Transverse colon (tissue), 4 donors: ENCODE data around the gene HAX1. TPM values are rescaled to one million over a fixed set of nuclear protein-coding genes. Genes with fewer than 3 reads are reported as not detected.

Experiments used
- DNase-seq: peaks from one replicate; pipeline ENCODE4 v3.0.0-alpha.2; 2019
- H3K27ac ChIP-seq, 4 donors: fragments of 200-600 bp; sonication (generic); 2 replicates each; pipeline ENCODE4 v1.5.1; 2016 to 2018; ENCODE audit warnings: inconsistent platforms in 4 of 4
- H3K27me3 ChIP-seq: fragments of 200-600 bp; sonication (generic); 2 replicates; pipeline ENCODE4 v1.5.1; 2017; ENCODE audit warnings: inconsistent platforms
- H3K36me3 ChIP-seq, 4 donors: fragments of 200-600 bp; sonication (generic); 2 replicates each; pipeline ENCODE4 v1.5.1; 2017 to 2019; ENCODE audit warnings: inconsistent platforms in 4 of 4
- H3K4me1 ChIP-seq, 4 donors: fragments of 200-600 bp; sonication (generic); 2 replicates each; pipeline ENCODE4 v1.5.1; 2017 to 2020; ENCODE audit warnings: inconsistent platforms in 4 of 4
- H3K4me3 ChIP-seq, 4 donors: fragments of 200-600 bp; sonication (generic); 1 replicate in 1 of 4; 2 replicates in 3 of 4; pipeline versions ENCODE4 v1.5.1 to v1.6.1; 2017 to 2019; ENCODE audit warnings: inconsistent platforms in 4 of 4
- H3K9me3 ChIP-seq, 2 donors: fragments of 200-600 bp; sonication (generic); 2 replicates each; pipeline ENCODE4 v1.5.1; 2017 to 2019; ENCODE audit warnings: inconsistent platforms in 2 of 2
- CTCF ChIP-seq, 5 experiments: fragments of 200-600 bp in 3 of 5; fragments of 450-650 bp in 2 of 5; sonication (generic) in 3 of 5; IDR thresholded peaks; 1 replicate in 2 of 5; 2 replicates in 3 of 5; pipeline ENCODE4 v1.5.1; 2016 to 2017; ENCODE audit warnings: antibody characterized with exemption in 5 of 5, inconsistent platforms in 3 of 5, mild to moderate bottlenecking in 2 of 5, moderate library complexity in 1 of 5
- EP300 ChIP-seq: sonication (generic); formaldehyde crosslinking; IDR thresholded peaks from one replicate; pipeline ENCODE4 v1.6.1; 2017; ENCODE audit warnings: antibody characterized with exemption, low read depth
- POLR2A ChIP-seq: fragments of 450-650 bp; IDR thresholded peaks from one replicate; pipeline ENCODE4 v1.6.1; 2016; ENCODE audit warnings: antibody characterized with exemption, mild to moderate bottlenecking, moderate library complexity
- POLR2AphosphoS5 ChIP-seq, 3 donors: sonication (generic); formaldehyde crosslinking; IDR thresholded peaks; one replicate each; pipeline ENCODE4 v1.6.1; 2016; ENCODE audit warnings: antibody characterized with exemption in 3 of 3
- WGBS, 2 donors: methylation state at CpG; one replicate each; pipeline ENCODE4 v1.1.5; 2018; ENCODE audit warnings: low coverage in 1 of 2; 5-methylcytosine and 5-hydroxymethylcytosine counted together
- in situ Hi-C, 4 donors: fragments of 200-750 bp; cut with MboI; loops; one replicate each; pipeline versions ENCODE4 v1.15.0 to v1.15.1; 2017; ENCODE audit warnings: low sequenced_read_pairs in 3 of 4, low pct_ligation_motif_present in 1 of 4, low pct_unique_long_range_greater_than_20kb in 1 of 4
- intact Hi-C: fragments of 100-400 bp; cut with DNase I; formaldehyde crosslinking; loops from one replicate; pipeline ENCODE4 v1.15.1; 2023; ENCODE audit warnings: low total_unique reads
- total RNA-seq, 4 donors: library from RNA; depleted of rRNA; stranded (reverse); fragments of >200 nt; gene quantifications; one replicate each; pipeline ENCODE4 v1.1.0, GENCODE V29; 2016

Gene HAX1
- total RNA-seq, 4 donors from 2014 or later = 44.5 to 87.1 (median 74.1) TPM

GRCh38 chr1:154288661-154289060 is 16.2 kb downstream of the HAX1 start:
- no peaks in the 10 kb centered on the region for H3K36me3 ChIP-seq
- H3K9me3 ChIP-seq = no peaks in the 10 kb centered on the region
- H3K27ac ChIP-seq = no peak overlapping the region
- intact Hi-C loops (no loop called here), in situ Hi-C loops (no loop called here)
- no peaks in the 10 kb centered on the region for H3K27me3 ChIP-seq
- H3K4me1 ChIP-seq = no peaks in the 10 kb centered on the region
- H3K4me3 ChIP-seq = no peak overlapping the region
- DNase-seq = no peak
- WGBS, 2 donors = 70 to 82% methylated on average over 2 to 3 of the region's 3 CpGs
- no peak for TF ChIP-seq POLR2A
- TF ChIP-seq CTCF (IDR thresholded peaks at IDR 0.05) = no peak
- TF ChIP-seq EP300 = no peak

- no peaks in the 10 kb centered on the region for H3K4me1 ChIP-seq
- 82% methylated on average over 1 of the region's 1 CpG; no CpG with 5 or more reads in 1 of the 2 donors for WGBS, 2 donors
- H3K27ac ChIP-seq = no peak overlapping the region
- H3K36me3 ChIP-seq = no peaks in the 10 kb centered on the region
- DNase-seq = no peak
- peaks cover 13 to 16% of the 10 kb centered on the region in 2 donors for H3K9me3 ChIP-seq
- intact Hi-C loops (no loop called here), in situ Hi-C loops (no loop called here)
- no peaks in the 10 kb centered on the region for H3K27me3 ChIP-seq
- TF ChIP-seq EP300 (no peak), POLR2AphosphoS5 (IDR thresholded peaks at IDR 0.05) (no peak), CTCF (IDR thresholded peaks at IDR 0.05) (no peak), POLR2A (no peak)
- no peak overlapping the region for H3K4me3 ChIP-seq
Observed at GRCh38 chr1:154290921-154291320, 18.5 kb downstream of the HAX1 start.

GRCh38 chr1:154295408-154296235 is 23.2 kb downstream of the HAX1 start:
- peaks cover 21 to 25% of the 10 kb centered on the region in 2 donors for H3K9me3 ChIP-seq
- intact Hi-C loops = no loop called here
- H3K4me1 ChIP-seq = no peaks in the 10 kb centered on the region
- TF ChIP-seq EP300 (no peak), CTCF (IDR thresholded peaks at IDR 0.05) (no peak), POLR2A (no peak), POLR2AphosphoS5 (IDR thresholded peaks at IDR 0.05) (no peak)
- in situ Hi-C loops = no loop called here
- H3K36me3 ChIP-seq = no peaks in the 10 kb centered on the region
- WGBS, 2 donors = 63 to 79% methylated on average over 6 to 8 of the region's 8 CpGs
- DNase-seq = no peak
- no peak overlapping the region for H3K27ac ChIP-seq
- H3K27me3 ChIP-seq = no peaks in the 10 kb centered on the region
- H3K4me3 ChIP-seq = no peak overlapping the region

- no peak for DNase-seq
- H3K27ac ChIP-seq = no peak overlapping the region
- no peaks in the 10 kb centered on the region for H3K36me3 ChIP-seq
- H3K9me3 ChIP-seq = peaks cover 0 to 6% of the 10 kb centered on the region in 2 donors
- WGBS, 2 donors = 94% methylated on average over 1 of the region's 1 CpG; no CpG with 5 or more reads in 1 of the 2 donors
- TF ChIP-seq CTCF (IDR thresholded peaks at IDR 0.05) (no peak), EP300 (no peak), POLR2AphosphoS5 (IDR thresholded peaks at IDR 0.05) (no peak), POLR2A (no peak)
- in situ Hi-C loops = no loop called here
- H3K4me1 ChIP-seq = no peaks in the 10 kb centered on the region
- no peak overlapping the region for H3K4me3 ChIP-seq
- intact Hi-C loops = no loop called here
- H3K27me3 ChIP-seq = no peaks in the 10 kb centered on the region
Observed at GRCh38 chr1:154301582-154301981, 29.2 kb downstream of the HAX1 start.
